Endothelial cell of umbilical vein (primary cell): ENCODE measurements around the gene SLC25A22. TPM values are rescaled to one million over a fixed set of nuclear protein-coding genes. Genes with fewer than 3 reads are reported as not detected.

Source experiments
- BruUV-seq: library from RNA; stranded (reverse); fragments of 400-500 nt; replicated peaks from 2 replicates; lab custom pipeline; 2021; lab: Mats Ljungman, UMichigan
- CTCF ChIA-PET: fragments of 300-600, 350-600 bp; sonication (Branson Sonifier 250); formaldehyde crosslinking; loops from one replicate; lab custom pipeline; 2021; ENCODE audit warnings: antibody characterized with exemption, inconsistent platforms; lab: Charles Lee
- POLR2A ChIA-PET: fragments of 300-600, 350-600 bp; sonication (Branson Sonifier 250); formaldehyde crosslinking; loops from one replicate; lab custom pipeline; 2021; ENCODE audit warnings: antibody characterized with exemption, inconsistent platforms; lab: Charles Lee
- DNase-seq: peaks from one replicate; pipeline ENCODE4 v3.0.0-alpha.2; 2011; ENCODE audit warnings: low read depth, low spot score
- FAIRE-seq: peaks from 2 replicates; lab custom pipeline; 2011; peaks lifted over from hg19 to GRCh38; lab: Jason Lieb, UNC
- H2AFZ ChIP-seq: 2 replicates; pipeline ENCODE4 v1.6.0; 2012; ENCODE audit warnings: low read depth, low read length, control low read depth, inconsistent platforms
- H3K27ac ChIP-seq: 2 replicates; pipeline ENCODE4 v1.5.1; 2011; ENCODE audit warnings: low read depth, mild to moderate bottlenecking, control low read depth, low read length, moderate library complexity; ENCODE audit not compliant: insufficient read depth
- H3K27me3 ChIP-seq, 2 experiments: 2 replicates each; pipeline versions ENCODE4 v1.6.0 to v1.6.1; 2011; ENCODE audit warnings: low read length in 2 of 2, mixed read lengths in 1 of 2; ENCODE audit not compliant: control insufficient read depth in 2 of 2, insufficient read depth in 2 of 2
- H3K36me3 ChIP-seq, 2 experiments: 2 replicates in 1 of 2; 3 replicates in 1 of 2; pipeline ENCODE4 v1.5.1; 2011; ENCODE audit warnings: low read length in 2 of 2, mild to moderate bottlenecking in 1 of 2, moderate library complexity in 1 of 2; ENCODE audit not compliant: control insufficient read depth in 2 of 2, insufficient read depth in 2 of 2; ENCODE audit errors: extremely low read depth in 1 of 2
- H3K4me1 ChIP-seq: 3 replicates; pipeline ENCODE4 v1.5.1; 2011; ENCODE audit warnings: mild to moderate bottlenecking, low read length; ENCODE audit not compliant: control insufficient read depth, insufficient read depth; ENCODE audit errors: extremely low read depth
- H3K4me2 ChIP-seq: 2 replicates; pipeline ENCODE4 v1.6.1; 2011; ENCODE audit warnings: low read length, control low read depth, mixed read lengths; ENCODE audit not compliant: insufficient read depth
- H3K4me3 ChIP-seq, 3 experiments: fragments of 200-600 bp in 1 of 3; sonication (generic), shearing (Covaris generic) in 1 of 3; replicated peaks in 1 of 3; 2 replicates each; pipeline ENCODE4 v1.5.1; 2011 to 2016; ENCODE audit warnings: control low read depth in 3 of 3, low read length in 3 of 3, mild to moderate bottlenecking in 2 of 3, inconsistent platforms in 1 of 3, low read depth in 1 of 3, moderate library complexity in 1 of 3; ENCODE audit not compliant: insufficient read depth in 1 of 3
- H3K79me2 ChIP-seq: 2 replicates; pipeline ENCODE4 v1.6.0; 2012; ENCODE audit warnings: low read length, inconsistent platforms; ENCODE audit not compliant: control insufficient read depth, insufficient read depth
- H3K9ac ChIP-seq: replicated peaks from 2 replicates; pipeline ENCODE3; 2011; ENCODE audit warnings: low read length, control low read depth; ENCODE audit not compliant: insufficient read depth; ENCODE audit errors: extremely low read depth
- H3K9me1 ChIP-seq: replicated peaks from 3 replicates; pipeline ENCODE4 v1.6.0; 2011; ENCODE audit warnings: mild to moderate bottlenecking, low read length; ENCODE audit not compliant: control insufficient read depth, insufficient read depth; ENCODE audit errors: extremely low read depth
- H3K9me3 ChIP-seq: replicated peaks from 2 replicates; pipeline ENCODE4 v1.5.1; 2012; ENCODE audit warnings: low read length, inconsistent platforms; ENCODE audit not compliant: control insufficient read depth, insufficient read depth
- H4K20me1 ChIP-seq: replicated peaks from 2 replicates; pipeline ENCODE3; 2011; ENCODE audit warnings: mild to moderate bottlenecking, low read length; ENCODE audit not compliant: control insufficient read depth, insufficient read depth; ENCODE audit errors: extremely low read depth
- EZH2 ChIP-seq: IDR thresholded peaks from 2 replicates; pipeline ENCODE4 v1.6.1; 2012; ENCODE audit warnings: borderline replicate concordance, low read depth, mild to moderate bottlenecking, moderate library complexity, low read length, inconsistent platforms; ENCODE audit not compliant: severe bottlenecking
- FOS ChIP-seq: IDR thresholded peaks from 2 replicates; pipeline ENCODE4 v1.6.1; 2011; ENCODE audit warnings: mild to moderate bottlenecking, low read length, moderate library complexity, borderline replicate concordance; ENCODE audit not compliant: insufficient read depth
- GATA2 ChIP-seq: IDR thresholded peaks from 2 replicates; pipeline ENCODE4 v1.7.0; 2011; ENCODE audit warnings: low read depth, mild to moderate bottlenecking, moderate library complexity, mixed read lengths, low read length; ENCODE audit not compliant: insufficient read length, insufficient read depth
- JUN ChIP-seq: IDR thresholded peaks from 2 replicates; pipeline ENCODE4 v1.6.1; 2011; ENCODE audit warnings: borderline replicate concordance, low read depth; ENCODE audit not compliant: insufficient read length, insufficient read depth
- MYC ChIP-seq: IDR thresholded peaks from one replicate; pipeline ENCODE4 v1.6.1; 2011; ENCODE audit warnings: mild to moderate bottlenecking, low read depth, low read length
- POLR2A ChIP-seq: IDR thresholded peaks from 2 replicates; pipeline ENCODE4 v1.6.1; 2012; ENCODE audit warnings: low read depth, mild to moderate bottlenecking, control low read depth, low read length
- POLR2AphosphoS5 ChIP-seq: IDR thresholded peaks from 2 replicates; pipeline ENCODE4 v1.6.1; 2012; ENCODE audit warnings: low read depth, mild to moderate bottlenecking, control low read depth, low read length, moderate library complexity; ENCODE audit not compliant: insufficient read depth
- dilution Hi-C: fragments of 300-500 bp; cut with MboI; formaldehyde crosslinking; loops from one replicate; pipeline ENCODE4 v1.15.0; 2019; ENCODE audit warnings: low sequenced_read_pairs; ENCODE audit not compliant: extremely low pct_ligation_motif_present
- intact Hi-C: fragments of 100-400 bp; cut with micrococcal nuclease; formaldehyde crosslinking; loops from one replicate; pipeline ENCODE4 v1.10.0; 2022
- polyA plus RNA-seq, 4 experiments: library from polyadenylated mRNA; depleted of rRNA in 3 of 4; stranded (reverse) in 3 of 4; unstranded in 1 of 4; fragments of >200 nt; gene quantifications; 2 replicates each; pipeline versions ENCODE4 v1.2.1 to v1.2.3, GENCODE V29; 2011 to 2012; ENCODE audit warnings: missing spikeins in 1 of 4
- total RNA-seq: library from RNA; stranded (reverse); gene quantifications from 2 replicates; pipeline ENCODE4 v1.2.3, GENCODE V29; 2021
- TF ChIP-seq, protein P1 (sequence below): IDR thresholded peaks from 2 replicates; pipeline ENCODE4 v1.6.1; 2011; ENCODE audit not compliant: insufficient read depth, insufficient read length
- TF ChIP-seq, protein P2 (sequence below), 2 donors: IDR thresholded peaks; 1 replicate in 1 of 2; 2 replicates in 1 of 2; pipeline ENCODE4 v1.5.1; 2011; ENCODE audit warnings: low read length in 2 of 2, mild to moderate bottlenecking in 2 of 2, moderate library complexity in 2 of 2, control low read depth in 1 of 2, inconsistent platforms in 1 of 2, low read depth in 1 of 2; ENCODE audit not compliant: insufficient read depth in 1 of 2; ENCODE audit errors: extremely low read depth in 1 of 2

SLC25A22 gene
- total and polyA plus RNA-seq, 2 donors (not counting 3 experiments of a cell fraction or from before 2014, with no cell fraction given) = 24.5 to 24.9 TPM

DNA sequence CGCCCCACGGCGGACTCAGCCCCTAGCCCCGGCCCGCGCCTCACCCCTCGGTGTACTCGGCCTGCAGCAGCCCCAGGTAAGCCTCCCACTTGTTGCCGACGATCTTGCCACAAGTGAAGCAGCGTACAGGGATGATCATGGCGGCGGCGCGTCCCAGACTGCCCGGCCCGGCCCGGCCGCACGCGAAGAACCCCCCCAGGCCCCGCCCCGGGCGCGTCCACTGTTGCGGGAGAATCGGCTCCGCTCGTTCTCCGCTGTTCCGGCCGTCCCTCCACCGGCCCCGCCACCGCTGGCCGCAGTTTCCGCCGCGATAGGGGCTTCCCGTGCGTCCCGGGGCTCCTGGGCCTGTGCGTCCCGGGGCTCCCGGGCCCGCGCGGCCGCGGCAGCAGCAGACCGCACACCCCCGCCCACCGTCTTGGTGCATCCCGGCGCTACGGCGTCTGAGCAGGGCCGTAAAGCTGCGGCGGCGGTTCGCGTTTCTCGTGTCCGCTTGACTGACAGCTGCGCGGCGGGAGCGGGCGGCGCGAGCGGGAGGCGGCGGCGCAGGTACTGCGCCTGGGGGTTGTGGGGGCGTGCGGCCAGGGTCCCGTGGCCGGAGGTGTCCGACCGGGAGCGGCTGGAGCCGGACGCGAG lies 44.4 kb upstream of the SLC25A22 start, which contains the start of the genes POLR2L and TSPAN4:
TSS of gene POLR2L (minus strand) at position 160 of the 633 bp plus-strand sequence. CDS start at position 139, 21 bp downstream.
TSS of gene TSPAN4 (plus strand) at position 483 of the 633 bp plus-strand sequence. CDS start 7,453 bp downstream, outside the sequence.
- intact Hi-C loops = no loop called here
- TF ChIP-seq, protein P1, sequence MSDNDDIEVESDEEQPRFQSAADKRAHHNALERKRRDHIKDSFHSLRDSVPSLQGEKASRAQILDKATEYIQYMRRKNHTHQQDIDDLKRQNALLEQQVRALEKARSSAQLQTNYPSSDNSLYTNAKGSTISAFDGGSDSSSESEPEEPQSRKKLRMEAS = peak; percentile 58
- TF ChIP-seq POLR2A (peak; percentile 99), POLR2AphosphoS5 (peak; percentile 99), GATA2 (no peak), FOS (no peak), JUN (no peak), EZH2 (no peak), MYC (peak; percentile 10)
- TF ChIP-seq, protein P2, sequence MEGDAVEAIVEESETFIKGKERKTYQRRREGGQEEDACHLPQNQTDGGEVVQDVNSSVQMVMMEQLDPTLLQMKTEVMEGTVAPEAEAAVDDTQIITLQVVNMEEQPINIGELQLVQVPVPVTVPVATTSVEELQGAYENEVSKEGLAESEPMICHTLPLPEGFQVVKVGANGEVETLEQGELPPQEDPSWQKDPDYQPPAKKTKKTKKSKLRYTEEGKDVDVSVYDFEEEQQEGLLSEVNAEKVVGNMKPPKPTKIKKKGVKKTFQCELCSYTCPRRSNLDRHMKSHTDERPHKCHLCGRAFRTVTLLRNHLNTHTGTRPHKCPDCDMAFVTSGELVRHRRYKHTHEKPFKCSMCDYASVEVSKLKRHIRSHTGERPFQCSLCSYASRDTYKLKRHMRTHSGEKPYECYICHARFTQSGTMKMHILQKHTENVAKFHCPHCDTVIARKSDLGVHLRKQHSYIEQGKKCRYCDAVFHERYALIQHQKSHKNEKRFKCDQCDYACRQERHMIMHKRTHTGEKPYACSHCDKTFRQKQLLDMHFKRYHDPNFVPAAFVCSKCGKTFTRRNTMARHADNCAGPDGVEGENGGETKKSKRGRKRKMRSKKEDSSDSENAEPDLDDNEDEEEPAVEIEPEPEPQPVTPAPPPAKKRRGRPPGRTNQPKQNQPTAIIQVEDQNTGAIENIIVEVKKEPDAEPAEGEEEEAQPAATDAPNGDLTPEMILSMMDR (IDR thresholded peaks at IDR 0.05; ENCODE audit: extremely low read depth in 1 of 2, insufficient read depth in 1 of 2, low read depth in 1 of 2, low read length in 2 of 2) = no peak
- Histone ChIP-seq H3K79me2 (peaks cover 52% of the 10 kb centered on the region), H3K9ac (peak within 1 kb of the TSS; percentile 92), H3K9me3 (no peaks in the 10 kb centered on the region), H4K20me1 (no peaks in the 10 kb centered on the region), H3K4me1 (peaks cover 38% of the 10 kb centered on the region), H3K4me2 (peak within 1 kb of the TSS; percentile 82), H2AFZ (peak within 1 kb of the TSS; percentile 76), H3K36me3 (peaks cover 19 to 27% of the 10 kb centered on the region in 2 experiments), H3K4me3 (peak within 1 kb of the TSS; percentile 84 to 95 (median 94)), H3K27me3 (no peaks in the 10 kb centered on the region), H3K9me1 (no peaks in the 10 kb centered on the region), H3K27ac (peak within 1 kb of the TSS; percentile 95)
- no TSS peak for BruUV-seq
- CTCF ChIA-PET = interaction anchor here (1.2 to 3.3 kb wide), 4 partner anchors 9 to 209 kb away, joined by 6 to 19 read pairs (median 8); partner anchors contain the start of genes AP2A2 and CD151
- dilution Hi-C loops = no loop called here
- FAIRE-seq (peak; percentile 91), DNase-seq (peak; percentile 85)
- POLR2A ChIA-PET = interaction anchor here (1.4 to 4.1 kb wide), 4 partner anchors 9 to 33 kb away, joined by 5 to 28 read pairs (median 17); partner anchors contain the start of genes CD151, PNPLA2 and RPLP2
